ENCODE results near the gene DOCK8. TPM values are rescaled to one million over a fixed set of nuclear protein-coding genes. Genes with fewer than 3 reads are reported as not detected.

DOCK8 gene
- total and polyA plus RNA-seq, 10 of the 15 experiments (the other 5 are each of a cell fraction or from before 2014, with no cell fraction given), result 35.4 to 100 (median 44.7) TPM

- no peak for TF ChIP-seq HDGF (IDR thresholded peaks at IDR 0.05)
- TF ChIP-seq HDAC6 (IDR thresholded peaks at IDR 0.05; ENCODE audit: unreplicated experiment), result no peak
- no peak for TF ChIP-seq NR2C2 (IDR thresholded peaks at IDR 0.05; ENCODE audit: borderline replicate concordance, control insufficient read depth, insufficient read length, low read depth)
- no peak for TF ChIP-seq DPF2 (IDR thresholded peaks at IDR 0.05)
- TF ChIP-seq HDAC2 (IDR thresholded peaks at IDR 0.05), result no peak
- TF ChIP-seq BRCA1 (IDR thresholded peaks at IDR 0.05; ENCODE audit: low read depth, low read length), result no peak
- no peak for TF ChIP-seq NKRF (conservative IDR thresholded peaks at IDR 0.05)
Observed at GRCh38 chr9:472479-473075, 257.9 kb downstream of the DOCK8 start (continued).

- H3K9me3 ChIP-seq (replicated peaks; ENCODE audit: control insufficient read depth, insufficient read depth, low read length), result no peaks in the 10 kb centered on the region
- ChIA-PET SMC1A (ENCODE audit: uncharacterized antibody, unreplicated experiment) (no interaction called here), RAD21 (ENCODE audit: unreplicated experiment) (no interaction called here), POLR2A (interaction anchor here (0.6 kb wide), 1 partner anchor 144 kb away, joined by 4 read pairs; no protein-coding TSS in a partner anchor), CTCF (no interaction called here)
- no peak overlapping the region for H3K4me3 ChIP-seq
- TF ChIP-seq PAX5 (IDR thresholded peaks at IDR 0.05; ENCODE audit: borderline replicate concordance, low read depth, low read length), result no peak
- H3K27ac ChIP-seq (ENCODE audit: control insufficient read depth, insufficient read depth), result no peak overlapping the region
- in situ Hi-C loops (cut with MboI) (loop anchor here (5.0 kb wide), 1 partner anchor 50 kb away; no protein-coding TSS in a partner anchor), intact Hi-C loops (cut with micrococcal nuclease; ENCODE audit: unreplicated experiment) (loop anchor here (10.0 kb wide), 1 partner anchor 528 kb away; no protein-coding TSS in a partner anchor)
- FAIRE-seq (no peak), ATAC-seq (no peak), DNase-seq (ENCODE audit: low read depth, low spot score) (no peak)
- H2AFZ ChIP-seq (ENCODE audit: control insufficient read depth, low read depth, low read length), result no peak overlapping the region
- BruUV-seq (replicated peaks), result no TSS peak
- no peaks in the 10 kb centered on the region for H3K79me2 ChIP-seq (ENCODE audit: control insufficient read depth, insufficient read depth, low read length)
- H3K36me3 ChIP-seq (ENCODE audit: control insufficient read depth in 2 of 2, insufficient read depth in 2 of 2, low read length in 1 of 2), result no peaks in the 10 kb centered on the region
- H3K4me2 ChIP-seq (ENCODE audit: control insufficient read depth, insufficient read depth), result no peak overlapping the region
- H3K9ac ChIP-seq (ENCODE audit: control insufficient read depth, insufficient read depth, low read length), result no peak overlapping the region
- H3K4me1 ChIP-seq (ENCODE audit: control insufficient read depth, insufficient read depth, low read length), result no peaks in the 10 kb centered on the region
- H3K27me3 ChIP-seq (replicated peaks in 1 of 2; ENCODE audit: control insufficient read depth in 2 of 2, insufficient read depth in 2 of 2, low read length in 1 of 2), result no peaks in the 10 kb centered on the region
- H4K20me1 ChIP-seq (ENCODE audit: control insufficient read depth, insufficient read depth), result no peaks in the 10 kb centered on the region
Observed at GRCh38 chr9:477193-477592, 262.5 kb downstream of the DOCK8 start.

Data from GM12878 (cell line).